NOMO-1 treated with dmso at 0.1 percent for 144 hours (cell line): ENCODE results near the gene ATP6V1B1.

Source experiments
- DNase-seq: peaks from one replicate; lab custom pipeline; 2025; ENCODE audit not compliant: unreplicated experiment; lab: John Stamatoyannopoulos, UW

The ATP6V1B1 gene

DNA sequence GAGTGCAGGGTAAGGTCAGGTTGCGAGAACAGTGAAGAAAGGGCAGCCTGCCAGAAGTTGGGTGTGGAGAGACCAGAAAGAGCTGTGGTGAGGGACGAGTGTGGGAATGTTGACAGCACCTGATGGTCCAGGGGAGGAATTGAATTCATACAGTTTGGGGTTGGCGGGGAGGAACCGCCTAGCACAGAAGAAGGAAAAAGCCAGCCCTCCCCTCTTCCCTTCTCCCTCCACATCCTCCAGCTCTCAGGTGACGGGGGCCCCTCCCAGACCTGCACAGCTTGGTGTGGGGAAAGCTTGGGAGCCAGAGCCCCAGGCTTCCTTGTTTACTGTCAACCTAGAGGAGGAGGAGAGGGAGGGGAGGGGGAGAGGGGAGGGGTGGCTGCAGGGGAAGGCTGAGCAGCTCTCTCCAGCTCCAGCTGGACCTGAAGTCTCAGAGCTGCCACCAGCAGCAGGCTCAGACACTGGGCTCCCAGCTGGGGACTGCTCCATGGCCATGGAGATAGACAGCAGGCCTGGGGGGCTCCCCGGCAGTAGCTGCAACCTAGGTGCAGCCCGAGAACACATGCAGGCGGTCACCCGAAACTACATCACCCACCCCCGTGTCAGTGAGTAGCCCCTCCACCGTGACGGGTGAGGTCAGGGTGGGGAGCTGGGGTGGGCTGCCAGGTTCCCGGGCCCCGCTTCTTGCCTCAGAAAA lies at the start of gene ATP6V1B1:
Gene ATP6V1B1 (plus strand): TSS at position 433 of the 697 bp plus-strand sequence. CDS start 55 bp downstream, at position 488.
- DNase-seq, result no peak

DNA sequence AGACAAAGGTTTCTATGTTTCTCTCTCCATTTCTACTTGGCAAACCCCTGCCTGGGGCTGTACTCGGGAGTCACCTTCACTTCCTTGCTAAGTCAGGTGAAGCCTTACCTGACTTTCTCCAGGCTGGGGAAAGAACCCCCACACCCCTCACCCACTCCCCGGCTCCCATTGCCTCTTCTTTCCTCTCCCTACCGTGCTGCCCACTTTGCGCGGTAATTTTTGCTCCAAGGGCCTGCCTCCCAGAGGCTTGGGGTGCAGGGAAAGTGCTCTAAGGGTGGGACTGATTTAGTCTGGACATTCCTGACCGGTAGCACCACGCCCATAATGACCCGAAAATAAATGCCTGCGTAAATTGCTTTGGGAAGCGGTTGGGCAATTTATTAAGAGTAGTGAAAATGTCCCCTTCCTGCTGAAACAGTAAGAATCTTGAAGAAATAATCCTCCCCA lies 49.1 kb upstream of the ATP6V1B1 start:
- DNase-seq, result no peak

DNA sequence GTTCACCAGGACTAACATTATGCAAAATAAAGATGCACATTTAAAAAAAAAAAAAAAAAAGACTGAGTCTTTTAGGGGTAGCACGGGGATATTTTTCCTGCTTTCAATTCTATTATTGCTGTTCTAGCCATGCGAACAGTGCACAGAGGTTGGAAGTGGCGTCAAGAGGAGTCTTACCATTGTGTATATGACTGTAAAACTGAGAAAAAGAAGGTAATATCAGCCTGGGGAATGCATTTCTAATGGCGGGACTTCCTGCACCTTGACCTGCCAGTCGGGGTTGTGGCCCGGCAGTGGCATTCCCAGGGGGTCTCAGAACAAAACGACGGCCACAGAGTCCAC lies 48.5 kb upstream of the ATP6V1B1 start:
- no peak for DNase-seq

DNA sequence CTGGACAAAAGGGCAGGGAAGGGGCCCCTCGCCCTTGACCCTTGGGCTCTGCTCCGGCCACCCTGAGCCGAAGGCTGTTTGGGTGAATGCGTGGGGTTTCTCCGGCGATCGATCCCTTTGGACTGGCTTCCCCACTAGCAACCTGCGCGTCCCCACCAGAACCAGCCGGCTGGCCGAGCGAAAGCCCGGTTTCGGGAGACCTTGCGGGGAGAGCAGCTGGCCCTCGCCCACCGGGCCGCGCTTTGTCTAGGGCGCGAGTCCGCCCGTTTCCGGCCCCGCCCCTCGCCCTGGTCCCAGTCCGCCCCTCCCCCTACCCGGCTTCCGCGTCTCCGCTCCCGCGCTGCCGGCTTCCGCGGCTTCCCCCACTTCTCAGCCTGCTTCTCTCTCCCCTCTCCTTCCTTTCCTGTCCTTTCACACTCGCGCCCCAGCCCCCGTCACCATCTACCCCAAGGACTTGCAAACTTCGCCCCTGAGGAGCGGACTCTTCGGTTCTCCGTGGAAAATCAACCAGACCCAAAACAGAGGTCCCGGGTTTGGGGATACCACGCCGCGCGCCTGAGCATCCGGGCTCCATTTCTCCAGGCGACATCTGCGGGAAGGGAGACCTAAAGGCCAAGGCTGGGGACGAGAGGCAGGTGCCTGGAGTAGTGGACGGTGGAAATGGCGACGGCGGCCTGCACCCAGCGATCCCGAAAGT lies 48.0 kb upstream of the ATP6V1B1 start:
- DNase-seq, result peak; percentile 38

DNA sequence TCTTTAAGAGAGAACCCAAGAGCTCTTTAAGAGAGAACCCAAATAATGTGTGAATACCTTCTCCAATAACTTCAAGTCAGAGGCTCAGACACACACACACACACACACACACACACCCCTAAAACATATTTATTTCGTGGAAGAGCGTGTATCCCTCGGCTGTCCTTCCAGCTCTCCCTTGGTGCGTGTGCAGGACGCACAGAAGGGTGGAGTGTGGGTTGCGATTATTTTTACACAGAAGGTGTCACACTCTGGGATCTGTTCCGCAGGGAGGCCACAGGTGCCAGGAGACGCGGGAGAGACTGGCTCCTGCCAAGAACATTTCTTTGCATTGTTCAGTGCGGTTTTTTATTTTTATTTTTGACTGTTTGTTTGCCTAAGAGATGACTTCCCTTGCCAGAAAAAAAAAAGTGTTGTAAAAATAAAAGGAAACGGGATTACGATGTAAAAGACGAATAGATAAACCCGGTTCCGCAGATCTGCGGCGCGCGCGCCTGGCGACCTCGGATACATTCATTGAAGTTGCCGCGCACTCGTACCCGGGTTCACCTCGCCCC lies 47.3 kb upstream of the ATP6V1B1 start:
- DNase-seq, result no peak

DNA sequence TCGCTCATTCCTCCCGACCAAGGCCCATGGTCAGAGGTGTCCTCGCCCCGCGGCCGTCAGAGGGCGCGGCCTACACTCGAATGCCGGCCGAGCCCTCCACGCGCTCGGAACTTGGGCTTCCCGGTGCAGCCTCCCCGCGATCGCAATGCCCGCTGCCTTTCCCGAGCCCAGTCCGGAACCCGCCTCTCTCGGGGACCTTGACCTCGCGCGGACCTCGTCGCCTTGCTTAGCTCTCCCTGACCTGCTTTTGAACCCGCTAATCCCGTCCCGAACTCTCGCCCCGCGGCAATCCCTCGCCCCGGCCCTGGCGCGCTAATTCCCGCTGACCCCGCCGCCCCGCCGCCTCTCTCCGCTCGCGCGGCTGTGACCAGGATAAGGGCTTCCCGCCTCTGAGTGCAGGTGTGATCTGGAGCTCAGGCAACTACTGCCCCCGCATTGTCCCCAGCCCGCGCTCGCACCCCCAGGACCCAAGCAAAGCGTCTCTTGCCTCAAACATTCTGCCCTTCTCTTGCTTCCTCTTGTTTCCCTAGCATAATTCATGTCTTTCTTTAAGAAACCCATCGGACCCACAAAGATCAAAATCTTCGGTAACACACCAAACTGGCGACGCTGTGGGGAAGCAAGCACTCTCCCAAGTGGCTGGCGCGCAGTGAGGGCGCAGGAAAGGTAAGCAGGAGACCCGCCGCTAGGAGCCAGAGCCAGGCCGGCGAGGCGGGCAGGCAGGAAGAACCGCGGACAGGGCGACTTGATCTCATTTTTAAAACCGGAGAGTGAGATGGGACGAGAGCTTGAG lies 46.6 kb upstream of the ATP6V1B1 start:
- DNase-seq, result no peak

DNA sequence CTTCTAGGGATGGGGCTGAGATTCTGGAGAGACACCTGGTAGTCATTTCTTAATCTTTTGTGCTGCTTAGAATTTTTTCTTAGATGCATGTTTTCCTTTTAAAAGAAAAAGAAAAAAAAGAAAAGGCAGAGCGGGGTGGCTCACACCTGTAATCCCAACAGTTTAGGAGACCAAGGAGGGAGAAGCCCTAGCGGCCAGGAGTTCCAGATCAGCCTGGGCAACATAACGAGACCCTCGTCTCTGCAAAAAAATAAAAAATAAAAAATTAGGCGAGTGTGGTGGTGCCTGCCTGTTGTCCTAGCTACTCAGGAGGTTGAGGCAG lies 46.0 kb upstream of the ATP6V1B1 start:
- DNase-seq, result no peak

DNA sequence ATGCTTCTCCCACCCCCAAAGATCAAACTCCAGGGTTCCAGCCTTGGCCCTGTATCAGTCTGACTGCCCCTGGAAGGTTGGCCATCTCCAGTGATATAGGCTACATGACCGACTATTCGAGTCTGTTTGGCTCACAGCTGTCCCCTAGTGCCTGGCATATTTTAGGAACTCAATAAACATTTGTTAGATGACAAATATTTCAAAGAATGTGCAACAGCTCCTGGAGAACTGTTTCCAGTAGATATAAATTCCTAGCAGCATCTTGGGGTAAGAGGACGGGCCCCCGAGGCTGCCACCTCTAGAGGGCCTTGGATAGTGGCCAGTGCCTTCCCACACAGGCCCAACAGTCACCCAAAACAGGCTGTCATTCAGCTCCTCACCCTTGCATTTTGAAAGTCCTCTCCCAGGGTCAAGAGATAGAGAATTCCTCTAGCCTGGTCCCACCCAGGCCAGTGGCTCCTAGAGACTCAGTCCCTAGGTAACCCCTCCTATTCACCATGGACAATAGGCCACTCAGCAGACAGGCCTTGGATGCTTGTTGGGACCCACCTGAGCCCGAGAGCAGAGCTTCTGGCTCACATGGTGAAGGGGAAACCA lies 45.1 kb upstream of the ATP6V1B1 start:
- no peak for DNase-seq

DNA sequence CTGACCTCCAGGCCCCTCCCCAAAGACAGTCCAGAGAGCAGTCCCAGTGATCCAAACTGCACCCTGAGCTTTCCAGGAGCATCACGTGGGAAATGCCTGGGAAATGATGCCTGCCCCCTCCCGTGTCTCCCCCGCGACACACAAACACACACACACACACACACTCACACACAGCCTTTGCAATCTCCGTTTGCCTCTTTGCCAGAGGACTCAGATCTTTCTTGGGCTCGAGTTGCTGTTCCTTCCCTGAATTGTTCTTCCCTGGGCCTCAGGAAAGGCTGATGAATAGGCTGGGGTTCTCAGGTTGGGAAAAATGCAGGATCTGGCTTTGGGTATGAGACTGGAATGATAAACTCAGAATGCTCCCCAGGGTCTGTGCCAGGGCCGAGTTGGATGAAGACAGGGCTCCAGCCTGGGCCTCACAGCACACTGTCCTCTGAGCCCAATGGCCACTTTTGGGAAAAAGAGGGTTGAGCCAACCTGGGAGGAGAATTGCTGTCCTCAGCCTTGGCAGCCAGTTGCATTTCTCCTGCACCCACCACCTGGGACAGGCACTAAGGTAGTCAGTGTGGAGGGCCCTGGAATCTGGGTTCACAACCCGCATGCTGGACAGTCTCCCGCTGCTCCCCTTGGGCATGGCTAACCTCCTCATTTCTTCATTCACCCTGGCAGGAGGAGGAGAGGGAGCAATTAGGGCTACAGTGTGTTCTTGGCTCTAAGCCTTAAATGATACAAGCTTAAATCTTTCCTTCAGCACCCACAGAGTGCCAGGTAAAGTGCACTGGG lies 43.9 kb upstream of the ATP6V1B1 start:
- DNase-seq, result no peak

DNA sequence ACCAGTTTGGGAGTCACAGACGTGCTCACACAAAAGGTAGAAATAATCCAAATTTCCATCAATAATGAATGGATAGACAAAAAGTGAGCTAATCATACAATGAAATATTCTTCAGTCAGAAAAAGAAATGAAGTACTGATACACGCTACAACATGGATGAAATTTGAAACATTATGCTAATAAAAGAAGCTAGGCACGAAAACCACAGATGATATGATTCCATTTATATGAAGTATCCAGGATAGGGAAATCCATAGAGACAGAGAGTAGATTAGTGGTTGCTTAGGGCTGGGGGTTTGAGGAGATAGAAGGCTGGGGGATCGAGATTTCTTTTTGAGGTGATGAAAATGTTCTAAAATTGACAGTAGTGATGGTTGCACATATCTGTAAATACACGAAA lies 43.0 kb upstream of the ATP6V1B1 start:
- no peak for DNase-seq

DNA sequence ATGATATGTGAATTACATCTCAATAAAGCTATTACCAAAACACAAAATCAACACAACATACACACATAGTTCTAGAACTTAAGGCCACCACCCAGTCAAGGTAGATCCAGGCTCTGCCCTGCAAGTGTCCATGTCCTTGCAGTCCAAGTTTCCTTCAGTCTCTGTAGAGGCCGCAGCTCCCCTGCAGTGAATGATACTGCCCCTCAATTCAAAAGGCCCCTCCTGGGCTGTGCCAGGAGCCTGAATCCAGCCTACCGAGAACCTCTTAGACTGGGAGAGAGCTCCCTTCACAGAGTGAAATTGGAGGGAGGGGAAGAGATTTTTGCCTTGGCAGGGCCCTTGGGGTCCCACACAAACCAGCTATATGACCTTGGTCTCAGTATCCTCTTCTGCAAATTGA lies 42.5 kb upstream of the ATP6V1B1 start:
- DNase-seq, result no peak

DNA sequence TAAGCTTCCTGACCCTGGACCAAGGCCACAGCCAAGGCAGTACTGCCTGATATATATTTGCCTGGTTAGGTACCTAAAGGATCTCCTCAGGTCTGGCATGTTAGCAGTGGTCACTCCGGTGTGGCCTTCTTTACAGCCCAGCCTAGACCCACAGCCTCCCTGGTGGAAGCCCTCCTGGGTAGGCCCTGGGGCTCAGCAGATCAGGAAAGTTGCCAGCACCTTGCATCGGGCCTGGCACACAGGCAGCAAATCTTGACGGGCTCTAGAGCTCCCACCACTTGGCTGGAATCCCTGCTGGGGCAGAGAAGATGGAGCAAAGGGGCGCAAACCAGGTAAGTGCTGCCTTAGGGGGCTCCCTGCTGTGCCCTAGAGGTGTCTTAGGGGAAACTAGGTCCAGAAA lies 40.9 kb upstream of the ATP6V1B1 start:
- DNase-seq, result no peak

DNA sequence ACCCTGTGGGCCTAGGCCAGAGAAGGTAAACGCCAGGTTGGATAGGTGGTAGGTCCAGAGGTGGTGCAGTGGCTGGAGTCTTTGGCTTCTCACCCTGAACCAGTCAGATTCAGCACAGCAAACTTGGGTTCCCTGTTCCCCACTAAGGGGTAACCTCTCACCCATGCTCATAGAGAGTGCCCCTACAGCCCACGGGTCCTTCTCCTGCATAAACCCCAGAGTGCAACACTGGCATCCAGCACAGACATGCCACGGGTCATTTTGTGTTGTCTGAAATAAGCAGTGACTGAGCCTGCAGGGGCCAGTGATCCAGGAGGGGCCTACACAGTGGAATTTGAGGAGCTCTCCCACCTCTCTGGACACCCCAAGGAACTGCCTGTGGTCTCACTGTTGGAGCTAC lies 40.5 kb upstream of the ATP6V1B1 start:
- no peak for DNase-seq

DNA sequence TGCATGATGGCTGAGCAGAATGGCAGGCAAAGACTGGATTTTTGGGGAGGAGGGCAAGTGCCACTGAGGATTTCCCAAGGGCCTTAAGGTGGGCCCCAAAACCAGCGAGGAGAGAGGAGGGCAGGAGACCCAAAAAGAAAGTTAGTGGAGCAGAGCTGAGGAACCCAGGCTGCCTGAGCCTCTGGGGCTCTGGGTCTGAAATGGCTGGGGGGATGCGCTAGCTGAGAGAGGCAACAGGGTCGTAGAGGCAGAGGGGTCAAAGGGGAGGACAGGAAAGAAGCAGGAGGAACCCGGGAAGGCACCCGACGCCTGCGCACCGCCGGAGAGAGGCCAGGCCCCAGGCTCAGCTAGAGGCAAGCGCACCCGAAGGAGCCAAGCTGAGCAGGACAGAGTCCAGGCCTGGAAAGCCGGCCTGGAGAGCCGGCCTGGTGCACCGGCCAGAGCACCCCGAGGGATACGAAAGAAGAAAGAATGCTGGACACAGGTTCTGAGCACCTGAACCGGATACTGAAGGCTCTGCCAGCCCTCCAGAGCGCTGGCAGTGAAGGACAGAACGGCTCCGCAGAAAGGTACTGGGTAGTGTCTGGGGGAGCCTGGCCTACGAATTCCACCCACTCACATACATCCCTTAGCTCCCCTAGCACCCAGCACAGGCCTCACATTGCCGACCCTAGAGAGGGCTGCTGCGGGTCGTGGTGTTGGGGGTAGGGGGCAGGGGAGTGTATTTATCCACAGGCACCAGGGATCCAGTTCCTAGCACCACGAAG lies 39.5 kb upstream of the ATP6V1B1 start:
- DNase-seq, result no peak

DNA sequence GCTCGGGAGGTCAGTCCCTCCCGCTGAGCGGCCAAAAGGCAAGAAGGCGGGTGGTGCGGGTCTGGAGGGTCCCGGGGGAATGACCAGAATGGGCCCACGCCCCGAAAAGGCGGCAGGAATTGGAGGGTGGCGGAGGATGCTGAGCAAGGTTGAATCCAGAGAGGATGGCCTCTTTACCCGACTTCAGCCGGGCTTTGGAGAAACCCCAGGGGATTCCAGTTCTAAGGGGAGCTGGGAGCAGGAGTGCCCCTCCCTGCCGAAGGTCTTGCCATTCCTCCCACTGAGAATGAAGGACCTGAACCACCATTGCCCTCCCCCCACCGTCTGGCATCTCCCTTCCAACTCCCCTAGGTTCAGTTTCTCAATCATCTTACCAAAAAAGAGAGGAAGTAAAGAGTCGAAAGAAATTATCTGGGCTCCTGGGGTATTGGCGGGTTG lies 38.9 kb upstream of the ATP6V1B1 start:
- DNase-seq, result peak; percentile 32

DNA sequence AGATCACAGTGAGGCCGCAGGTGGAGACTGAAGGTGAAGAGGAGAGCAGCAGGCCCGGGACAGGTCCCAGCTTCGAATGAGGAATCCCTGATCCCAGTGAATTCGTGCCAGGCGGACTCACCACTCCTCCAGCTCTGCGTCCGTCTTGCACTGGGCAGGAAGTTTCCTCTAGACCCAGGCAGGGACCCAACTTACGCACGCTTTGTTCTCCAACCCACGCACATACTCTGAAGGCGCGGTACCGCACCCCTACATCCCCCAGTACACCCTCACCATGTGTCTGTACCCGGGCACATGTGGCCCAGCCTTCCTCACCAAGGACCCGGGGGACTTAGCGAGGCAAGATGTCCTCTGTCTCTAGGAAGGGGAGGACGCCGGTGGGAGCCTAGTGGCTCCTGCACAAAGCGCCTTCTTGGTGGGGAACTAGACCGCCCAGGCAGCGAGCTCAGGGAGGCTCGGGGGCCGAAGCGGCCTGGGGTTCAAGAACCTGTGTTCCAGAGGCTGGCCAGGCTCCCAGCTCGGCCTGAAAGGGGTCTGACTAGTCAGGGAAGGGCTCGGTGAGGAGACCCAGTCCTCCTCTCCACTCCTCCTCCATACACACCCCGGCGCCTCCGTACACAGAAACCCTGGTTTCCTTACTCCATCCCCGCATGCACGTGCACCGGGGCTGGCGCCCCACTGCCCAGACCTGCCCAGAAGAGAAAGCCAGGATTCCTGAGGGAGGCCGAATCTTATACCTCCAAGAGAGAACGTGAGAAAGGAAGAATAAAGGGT lies 38.3 kb upstream of the ATP6V1B1 start:
- DNase-seq, result no peak

DNA sequence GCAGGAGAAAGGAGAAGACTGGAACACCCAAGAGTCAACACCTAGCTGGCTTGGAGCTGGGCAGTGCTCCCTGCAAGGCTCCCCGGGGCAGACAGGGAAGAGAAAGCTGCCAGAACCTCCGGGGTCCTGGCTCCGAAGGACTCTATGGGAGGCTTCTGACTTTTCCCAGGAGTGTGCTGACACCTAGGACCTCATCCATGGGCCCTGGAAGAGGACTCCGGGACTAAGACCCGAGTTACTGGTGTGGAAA lies 37.8 kb upstream of the ATP6V1B1 start:
- no peak for DNase-seq

DNA sequence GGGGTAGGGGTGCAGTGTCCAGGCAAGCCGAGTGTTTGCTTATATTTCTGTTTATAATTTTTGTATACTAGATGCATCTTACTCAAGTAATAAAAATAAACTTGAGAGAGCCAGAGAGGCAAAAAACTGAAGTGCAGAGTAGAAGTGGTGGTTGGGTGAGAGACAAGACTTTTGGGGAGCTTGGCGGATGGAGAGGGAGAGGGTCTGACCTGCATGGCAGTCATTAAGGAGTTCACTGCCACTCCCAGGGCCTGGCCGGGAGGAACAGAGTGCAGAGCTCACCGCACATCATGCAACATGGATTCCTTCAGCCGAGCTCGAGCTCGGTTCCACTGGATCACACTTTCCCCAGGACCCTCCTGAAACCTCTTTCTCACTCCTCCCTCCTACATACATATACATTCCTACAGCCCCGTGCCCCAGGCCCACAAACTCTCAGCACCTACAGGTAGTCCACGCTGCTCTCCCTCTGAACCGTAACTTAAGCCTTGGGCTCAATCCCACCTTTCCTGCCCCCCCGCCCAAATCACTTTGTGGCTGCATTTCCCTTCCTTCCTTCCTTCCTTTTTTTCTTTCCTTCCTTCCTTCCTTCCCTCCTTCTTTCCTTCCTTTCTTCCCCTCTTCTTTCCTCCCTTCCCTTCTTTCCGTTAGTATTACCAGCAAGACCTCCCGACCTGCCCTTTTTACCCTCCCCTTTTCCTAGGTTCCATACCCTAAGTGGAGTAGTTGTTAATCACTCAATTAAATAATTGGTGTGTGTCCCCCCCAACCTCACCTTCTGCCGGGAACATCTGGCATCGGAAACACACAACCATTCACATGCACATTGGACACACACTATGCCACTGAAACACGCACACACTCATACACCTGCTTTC lies 37.1 kb upstream of the ATP6V1B1 start:
- no peak for DNase-seq
